Stimulated activated CD8-positive, alpha-beta memory T cell treated with anti-CD3 and anti-CD28 coated beads, Interleukin-4, amount 100 ng/mL, for 4 hours (primary cell): ENCODE measurements around the gene CACNA1F.

ENCODE experiments used
- DNase-seq, 2 donors: peaks; one replicate each; pipeline ENCODE4 v3.0.0-alpha.2; 2020; ENCODE audit warnings: low read depth in 2 of 2, low spot score in 1 of 2

CACNA1F gene

DNA sequence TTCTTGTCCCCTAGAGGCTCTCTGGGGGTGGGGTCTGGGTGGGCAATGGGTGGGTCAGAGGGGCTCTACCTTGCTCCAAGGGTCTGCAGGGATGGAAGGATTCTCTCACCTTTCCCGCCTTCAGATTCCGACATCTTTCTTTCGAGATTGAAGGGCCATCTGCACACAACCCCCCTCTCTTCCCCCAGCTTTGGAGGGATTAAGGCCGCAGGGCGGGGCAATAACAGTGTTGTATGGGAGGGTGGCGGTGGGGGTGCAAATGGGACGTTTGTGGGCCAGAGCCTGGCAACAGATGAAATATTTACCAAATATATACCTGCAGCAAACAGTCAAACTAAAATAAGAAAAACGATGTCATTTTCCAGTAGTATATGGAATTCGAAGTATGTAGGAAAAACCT lies at the start of gene CACNA1F:
CACNA1F (minus strand) TSS at position 165 of the 400 bp plus-strand sequence; CDS start at position 134, 31 bp downstream.
- DNase-seq: no peak

DNA sequence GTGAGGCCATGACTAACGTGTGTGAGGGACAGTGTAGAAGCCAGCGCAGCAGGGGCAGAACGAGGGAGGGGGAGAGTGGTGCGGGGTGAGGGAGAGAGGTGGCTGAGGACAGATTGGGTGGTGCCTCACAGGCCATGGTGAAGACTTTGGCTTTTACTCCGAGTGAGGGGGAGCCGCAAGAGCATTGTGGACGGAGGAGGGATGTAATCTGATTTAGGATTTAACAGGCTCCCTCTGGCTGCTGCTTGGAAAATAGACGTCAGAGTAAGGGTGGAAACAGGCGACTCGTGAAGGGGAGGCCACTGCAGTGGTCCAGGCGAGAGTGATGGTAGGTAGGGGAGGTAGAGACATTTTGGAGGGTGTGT lies 49.5 kb upstream of the CACNA1F start:
- DNase-seq: no peak

DNA sequence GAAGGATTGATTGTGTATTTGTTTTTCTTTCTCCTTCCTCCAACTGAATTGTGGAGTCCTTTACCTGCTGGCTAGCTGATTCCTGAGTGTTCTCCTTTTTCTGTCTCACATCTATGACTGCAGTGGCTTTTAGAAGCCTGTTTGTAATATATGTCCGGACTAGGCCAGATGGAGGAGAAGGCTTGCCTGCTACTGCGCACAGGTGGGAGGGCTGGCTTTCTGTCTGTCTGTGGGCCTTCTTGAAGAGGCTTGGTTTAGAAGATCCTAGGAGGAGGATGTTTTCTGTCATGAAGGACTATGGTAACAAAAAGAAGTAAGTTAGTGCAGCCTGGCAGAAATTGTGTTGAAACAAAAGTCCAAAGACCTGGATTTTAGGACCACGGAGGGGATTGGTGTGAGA lies 44.9 kb upstream of the CACNA1F start:
- no peak for DNase-seq

DNA sequence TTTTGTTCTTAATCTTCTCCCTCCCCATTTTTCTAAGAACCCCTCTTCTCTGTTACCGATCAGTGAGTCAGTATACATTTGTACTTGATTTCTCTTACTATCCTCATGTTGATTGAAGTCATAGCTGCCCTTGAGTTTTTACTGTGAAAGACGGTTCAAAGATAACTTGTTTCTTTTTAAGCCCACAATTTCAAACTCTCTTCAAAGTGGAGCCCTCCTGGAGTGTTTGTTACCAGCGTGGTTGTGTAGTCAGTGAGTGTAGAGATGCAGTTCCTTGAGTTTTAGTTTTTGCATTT lies 44.3 kb upstream of the CACNA1F start:
- no peak for DNase-seq

DNA sequence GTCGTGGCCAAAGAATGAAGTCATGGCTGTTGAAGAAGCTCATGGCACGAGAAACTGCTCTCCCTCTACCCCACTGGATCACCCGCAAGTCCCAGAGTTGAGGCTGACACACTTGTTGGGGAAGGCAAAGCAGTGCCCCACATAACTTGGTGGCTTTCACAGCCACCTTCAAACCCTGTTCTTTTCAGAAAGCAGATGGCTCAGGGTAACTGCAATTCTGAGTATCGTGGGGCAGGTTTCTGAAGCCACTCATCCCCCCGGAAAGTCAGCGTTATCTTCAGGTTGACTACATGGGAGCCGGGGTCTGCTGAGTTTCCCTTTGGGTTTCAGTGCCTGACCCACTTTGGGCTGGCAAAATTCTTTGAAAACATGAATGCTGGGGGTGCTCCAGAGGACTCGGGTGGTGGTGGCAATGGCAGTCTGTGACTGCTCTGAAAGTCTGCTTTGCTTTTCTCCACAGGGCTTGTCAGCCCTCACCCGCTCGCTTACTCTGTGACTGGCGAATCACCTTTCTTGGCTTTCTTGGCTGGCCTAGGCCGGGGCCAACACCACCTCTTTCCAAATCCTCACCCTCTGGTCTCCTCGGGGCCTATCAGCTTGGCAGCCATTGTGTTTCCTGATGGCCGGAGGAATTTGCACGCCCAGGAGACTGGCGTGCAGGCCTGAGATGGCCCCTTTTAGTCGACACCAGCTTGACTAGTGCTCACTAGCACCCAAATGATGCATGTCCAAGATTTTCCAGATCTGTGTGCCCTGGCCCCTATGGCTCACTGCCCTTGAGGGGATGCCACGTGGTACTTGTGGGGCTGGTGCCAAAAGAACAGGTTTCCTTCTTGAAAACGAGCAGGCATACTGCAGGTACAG lies 43.8 kb upstream of the CACNA1F start:
- DNase-seq: no peak

DNA sequence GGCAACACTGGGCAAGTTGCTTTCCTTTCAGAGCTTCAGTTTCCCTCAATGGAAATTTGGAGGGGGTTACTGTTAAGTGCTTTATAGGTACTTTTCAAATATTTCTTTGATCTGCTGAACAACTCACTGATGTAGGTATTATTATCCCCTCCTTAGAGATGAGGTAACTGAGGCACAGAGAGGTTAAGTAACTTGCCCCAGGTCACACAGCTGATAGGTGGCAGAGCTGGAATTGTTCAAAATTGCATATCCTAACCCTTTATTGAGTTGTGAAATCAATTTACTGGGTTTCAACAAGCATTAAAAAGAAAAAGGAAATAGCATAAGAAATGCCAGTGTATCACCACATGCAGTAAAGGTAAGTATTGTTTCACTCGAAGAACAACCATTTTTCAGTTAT lies 43.1 kb upstream of the CACNA1F start:
- DNase-seq: no peak

DNA sequence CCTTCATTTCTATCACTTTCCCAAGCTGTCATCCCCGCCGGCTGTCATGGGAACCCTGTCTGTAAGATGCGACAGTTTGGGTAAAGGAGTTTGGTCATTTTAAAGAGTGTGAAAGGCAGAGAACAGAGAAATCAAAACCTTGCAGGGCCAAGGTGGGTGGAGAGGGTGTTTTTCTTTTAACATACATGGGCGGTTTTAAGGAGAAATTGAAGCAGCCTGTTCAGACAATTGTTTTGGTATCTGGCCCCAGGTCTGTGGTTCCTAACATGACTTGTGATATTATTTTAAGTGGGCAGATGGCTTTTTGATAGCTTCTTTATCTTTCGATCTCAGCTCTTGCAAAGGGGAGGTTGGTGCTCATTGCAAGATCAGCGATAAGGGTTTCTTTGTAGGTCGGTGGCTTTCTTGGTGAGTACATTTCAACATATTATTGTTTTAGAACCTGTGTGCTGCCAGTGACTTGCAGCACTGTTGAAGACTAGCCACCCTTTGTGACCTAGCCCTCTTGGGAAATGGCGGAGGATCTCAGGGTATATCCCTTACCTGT lies 40.1 kb upstream of the CACNA1F start:
- no peak for DNase-seq

DNA sequence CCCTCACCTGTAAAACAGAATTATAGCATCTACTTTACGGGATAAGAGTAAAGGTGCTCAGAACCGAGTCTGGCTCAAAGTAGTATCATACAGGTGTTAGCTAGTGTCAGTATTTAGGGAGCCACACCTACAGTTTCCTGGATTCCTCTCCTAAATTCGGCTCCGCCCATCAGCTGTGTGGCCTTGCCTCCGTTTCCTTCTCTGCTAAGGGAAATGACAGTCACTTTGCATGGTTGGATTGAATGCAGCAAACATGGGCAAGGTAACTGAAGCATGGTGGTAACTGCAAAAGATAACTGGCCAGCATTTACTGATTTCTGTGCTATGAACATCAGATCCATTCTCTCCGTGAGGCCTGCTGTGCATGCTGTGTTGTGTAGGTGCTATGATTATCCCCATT lies 39.3 kb upstream of the CACNA1F start:
- no peak for DNase-seq

DNA sequence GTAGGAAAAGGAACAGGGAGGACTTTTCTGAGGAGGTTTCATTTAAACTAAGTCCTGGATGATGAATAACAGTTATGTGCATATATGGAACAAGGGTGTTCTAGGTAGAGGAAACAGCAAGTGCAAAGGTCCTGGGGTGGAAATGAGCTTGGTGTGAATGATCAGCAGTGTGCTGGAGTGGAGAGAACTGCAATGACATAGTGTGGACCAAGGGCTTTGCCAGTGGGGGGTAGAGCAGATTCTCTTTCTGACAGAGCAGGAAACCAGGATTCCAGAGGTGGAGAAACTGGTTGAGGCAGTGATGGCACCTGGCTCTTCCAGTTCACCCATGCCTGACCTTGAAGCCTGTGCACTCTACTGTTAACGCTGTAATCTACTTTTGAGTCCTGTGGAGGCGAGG lies 38.2 kb upstream of the CACNA1F start:
- DNase-seq: no peak

DNA sequence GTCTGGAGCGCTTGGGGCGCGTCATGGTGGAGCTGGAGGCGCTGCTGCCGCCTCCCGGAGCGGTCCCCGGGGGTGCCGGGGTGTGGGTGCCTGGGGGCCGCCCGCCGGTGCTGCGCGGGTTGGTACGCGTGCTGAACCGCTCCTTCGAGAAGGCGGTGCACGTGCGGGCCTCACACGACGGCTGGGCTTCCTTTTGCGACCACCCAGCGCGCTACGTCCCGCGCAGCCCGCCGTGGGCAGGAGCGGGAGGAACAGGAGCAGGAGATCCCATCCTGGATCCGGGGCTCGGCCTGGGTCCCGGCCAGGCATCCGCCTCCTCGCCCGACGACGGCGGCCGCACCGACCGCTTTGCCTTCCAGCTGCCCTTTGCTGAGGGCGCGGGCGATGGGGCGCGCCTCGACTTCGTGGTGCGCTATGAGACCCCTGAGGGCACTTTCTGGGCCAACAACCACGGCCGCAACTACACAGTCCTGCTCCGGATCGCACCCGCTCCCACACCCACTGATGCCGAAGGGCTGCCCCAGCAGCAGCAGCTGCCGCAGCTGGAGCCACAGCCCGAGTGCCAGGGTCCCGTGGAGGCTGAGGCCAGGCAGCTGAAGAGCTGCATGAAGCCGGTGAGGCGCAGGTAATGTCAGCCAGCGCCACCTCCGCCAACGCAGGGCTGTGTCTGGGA lies 37.2 kb upstream of the CACNA1F start:
- DNase-seq: no peak

DNA sequence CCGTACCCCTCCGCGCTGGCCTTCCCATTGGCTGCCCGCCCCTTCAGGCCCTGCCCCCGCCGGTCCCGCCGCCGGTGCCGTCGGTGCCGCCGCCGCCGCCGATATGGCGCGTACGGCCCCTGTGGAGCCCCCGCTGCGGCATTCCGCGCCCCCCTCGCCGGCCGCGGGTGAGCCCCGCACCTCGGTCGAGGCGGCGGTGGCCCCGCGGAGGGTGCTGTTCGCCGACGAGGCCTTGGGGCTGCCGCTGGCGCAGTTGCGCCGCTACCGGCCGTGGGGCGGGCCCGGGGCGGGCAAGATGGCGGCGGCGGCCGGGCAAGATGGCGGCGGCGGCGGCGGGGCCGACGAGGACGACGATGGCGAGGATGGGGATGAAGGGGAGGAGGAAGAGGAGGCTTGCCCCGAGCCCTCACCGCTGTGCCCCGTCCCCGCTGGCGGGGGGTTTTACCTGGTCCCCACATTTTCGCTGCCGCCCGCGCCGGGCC lies 36.7 kb upstream of the CACNA1F start, which contains the start of gene PPP1R3F:
PPP1R3F (plus strand) TSS at position 27 of the 482 bp plus-strand sequence; CDS start at position 104, 77 bp downstream.
- DNase-seq: no peak

DNA sequence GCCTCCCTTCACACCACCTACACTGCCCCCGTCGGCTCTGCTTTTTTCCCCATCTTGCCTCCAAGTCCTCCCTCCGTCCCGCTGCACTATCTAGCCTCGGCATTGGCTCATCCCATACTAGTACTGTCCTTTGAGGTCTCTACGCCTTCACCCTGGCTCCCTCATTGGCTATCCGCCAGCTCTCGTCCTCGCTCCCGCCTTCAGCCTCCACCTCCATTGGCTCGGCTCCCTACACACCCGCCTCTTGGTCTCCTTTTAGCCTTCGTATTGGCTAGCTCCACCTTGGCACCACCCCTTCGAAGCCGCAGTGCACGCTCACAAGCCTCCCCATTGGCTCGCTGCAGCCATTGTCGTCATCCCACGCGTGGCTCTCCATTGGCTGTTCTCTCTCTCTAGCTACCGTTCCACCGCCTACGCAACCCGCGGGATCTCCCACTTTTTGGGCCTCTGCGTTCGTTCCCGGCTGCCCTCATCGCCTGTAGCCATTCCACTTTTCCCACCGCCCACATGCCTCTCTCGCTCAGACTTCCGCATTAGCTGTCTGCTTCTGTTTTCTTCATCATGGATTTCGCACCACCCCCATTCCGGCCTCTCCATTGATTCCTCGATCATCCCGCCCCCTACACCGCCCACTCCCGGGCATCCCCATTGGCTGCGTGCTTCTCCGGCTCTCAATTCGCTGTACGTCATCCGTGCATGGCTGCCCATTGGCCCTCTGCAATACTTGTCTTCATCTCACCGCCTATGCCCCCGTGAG lies 36.0 kb upstream of the CACNA1F start:
- DNase-seq: peak; percentile 85 to 92

DNA sequence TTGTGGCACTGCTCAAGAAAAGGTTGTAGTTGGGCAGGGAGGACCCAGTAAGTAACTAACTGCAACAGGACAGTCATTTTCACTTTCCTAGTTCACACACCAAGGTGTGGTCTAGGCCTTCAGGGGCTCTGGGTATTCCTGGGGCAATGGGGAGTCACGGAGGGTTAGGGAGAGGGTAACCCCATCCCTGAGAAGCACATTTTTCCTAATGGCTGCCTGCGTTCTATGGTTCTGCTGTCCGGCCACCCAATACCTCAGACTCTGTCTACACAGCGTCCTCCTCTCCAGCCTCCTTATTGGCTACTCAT lies 35.5 kb upstream of the CACNA1F start:
- DNase-seq: no peak

DNA sequence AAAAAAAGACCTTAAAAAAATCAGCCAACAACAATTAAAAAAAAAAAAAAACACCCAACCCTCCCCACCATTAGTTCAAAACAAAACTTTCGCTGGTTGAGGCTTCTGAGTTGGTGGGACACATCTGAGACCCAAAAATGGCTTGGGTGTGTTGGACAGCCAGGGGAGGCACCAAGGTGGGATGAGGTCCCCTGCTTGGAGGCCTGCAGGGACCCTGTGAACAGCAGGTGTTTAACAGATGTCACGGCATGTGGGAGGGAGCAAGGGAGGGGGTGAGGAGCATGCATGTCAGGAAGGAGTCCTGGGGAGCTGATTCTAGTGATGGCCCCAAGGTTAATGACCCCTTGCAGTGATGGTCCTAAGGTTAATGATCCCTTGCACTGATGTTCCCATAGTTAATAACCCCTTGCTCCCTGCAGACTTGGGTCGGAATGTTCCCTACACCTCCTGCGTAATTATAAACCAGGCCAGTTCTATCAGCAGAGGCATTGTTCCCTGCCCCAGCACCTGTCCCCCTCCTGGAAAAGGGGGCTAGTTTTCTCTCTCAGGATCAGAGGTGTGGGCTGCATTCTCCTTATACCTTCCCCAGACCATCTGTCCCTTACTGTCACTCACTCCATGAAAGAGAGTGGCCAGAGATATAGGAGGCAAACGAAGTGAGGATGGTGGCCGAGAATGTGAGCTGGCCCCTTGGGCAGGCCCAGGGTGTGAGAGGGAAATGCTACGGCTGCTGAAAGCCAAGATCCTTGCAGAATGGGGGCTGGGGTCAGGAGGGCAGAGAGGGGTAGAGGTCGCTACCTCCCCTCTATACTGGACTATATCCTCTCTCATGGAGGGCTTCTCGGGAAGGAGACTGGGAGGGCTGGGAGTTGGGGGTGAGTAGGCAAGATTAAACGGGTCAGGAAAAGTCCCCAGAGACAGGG lies 33.6 kb upstream of the CACNA1F start:
- no peak for DNase-seq

DNA sequence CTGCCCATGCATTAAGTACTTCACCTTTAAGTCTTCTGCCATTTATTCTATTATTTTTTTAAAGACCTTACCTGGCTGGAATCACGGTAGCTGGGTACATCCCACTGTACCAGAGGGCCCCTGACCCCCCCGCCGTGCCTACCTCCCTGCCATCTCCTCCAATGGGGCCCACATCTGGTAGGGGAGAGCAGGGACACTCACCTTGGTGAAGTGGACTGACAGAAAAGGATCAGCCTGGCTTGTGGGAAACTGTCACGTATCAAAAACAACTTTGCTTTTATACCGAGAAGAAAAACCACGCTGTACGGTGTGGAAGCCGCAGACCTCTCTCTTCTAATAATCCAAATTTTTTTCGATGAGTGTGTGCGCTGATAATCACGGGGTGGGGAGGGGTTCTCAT lies 31.3 kb upstream of the CACNA1F start, which contains the start of gene FOXP3:
FOXP3 (minus strand) TSS at position 251 of the 400 bp plus-strand sequence. CDS start 6,205 bp downstream, outside the sequence.
- DNase-seq: no peak

DNA sequence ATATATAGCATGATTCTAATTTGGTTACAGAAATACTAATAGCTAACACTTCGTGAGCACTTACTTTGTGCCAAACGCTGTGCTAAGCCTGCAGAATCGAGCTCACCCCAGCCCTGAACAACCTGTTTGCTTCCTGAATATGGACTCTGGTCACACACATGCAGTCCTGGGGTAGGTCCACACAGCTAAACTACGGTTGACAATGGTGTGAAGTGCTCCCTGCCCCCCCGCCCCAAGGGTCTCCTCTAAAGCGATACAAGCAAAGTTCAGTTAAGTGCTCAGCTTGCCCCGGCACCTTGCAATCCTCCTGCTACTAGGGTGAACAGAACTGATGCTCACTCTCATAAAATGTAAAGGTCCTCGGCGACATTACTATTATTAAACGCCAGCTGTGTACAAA lies 30.5 kb upstream of the CACNA1F start:
- no peak for DNase-seq

DNA sequence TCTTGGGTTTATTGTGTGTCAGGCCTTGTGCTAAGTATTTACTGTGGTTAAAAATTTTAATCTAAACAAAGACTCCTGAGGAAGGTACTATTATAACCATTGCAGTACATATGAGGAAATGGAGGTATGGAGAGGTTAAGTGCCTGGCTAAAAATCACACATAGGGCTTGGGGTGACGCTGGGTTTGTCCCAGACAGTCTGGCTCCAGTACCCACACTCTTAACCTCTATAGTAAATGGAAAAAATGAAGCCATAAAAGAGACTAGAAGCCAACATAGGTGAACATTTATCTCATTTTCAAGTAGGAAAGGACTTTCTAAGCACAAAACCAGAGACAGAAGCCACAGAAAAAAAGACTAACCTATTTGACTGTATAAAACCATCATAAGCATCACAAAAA lies 29.5 kb upstream of the CACNA1F start:
- DNase-seq: no peak

DNA sequence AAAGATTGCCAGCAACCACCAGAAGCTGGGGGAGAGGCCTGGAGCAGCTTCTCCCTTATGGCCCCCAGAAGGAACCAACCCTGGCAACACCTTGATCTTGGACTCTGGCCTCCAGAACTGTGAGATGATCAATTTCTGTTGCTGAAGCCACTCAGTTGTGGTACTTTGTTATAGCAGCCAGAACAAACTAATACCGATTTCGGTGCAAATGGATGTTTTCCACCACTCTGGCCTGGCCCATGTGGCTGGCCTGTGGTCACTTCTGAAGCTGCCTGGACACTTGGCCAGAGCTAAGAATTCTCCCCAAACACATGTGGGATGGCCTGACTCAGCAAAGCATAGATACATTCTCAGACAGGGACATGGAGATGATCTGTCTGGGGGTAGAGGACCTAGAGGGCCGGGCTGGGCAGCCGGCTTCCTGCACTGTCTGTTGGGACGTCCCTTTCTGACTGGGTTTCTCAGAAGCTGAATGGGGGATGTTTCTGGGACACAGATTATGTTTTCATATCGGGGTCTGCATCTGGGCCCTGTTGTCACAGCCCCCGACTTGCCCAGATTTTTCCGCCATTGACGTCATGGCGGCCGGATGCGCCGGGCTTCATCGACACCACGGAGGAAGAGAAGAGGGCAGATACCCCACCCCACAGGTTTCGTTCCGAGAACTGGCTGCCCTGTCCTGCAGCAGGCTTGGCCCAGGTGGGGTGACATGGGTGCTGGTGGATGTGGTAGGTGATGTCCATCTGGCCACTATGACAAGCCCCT lies 27.3 kb upstream of the CACNA1F start:
- DNase-seq: no peak

DNA sequence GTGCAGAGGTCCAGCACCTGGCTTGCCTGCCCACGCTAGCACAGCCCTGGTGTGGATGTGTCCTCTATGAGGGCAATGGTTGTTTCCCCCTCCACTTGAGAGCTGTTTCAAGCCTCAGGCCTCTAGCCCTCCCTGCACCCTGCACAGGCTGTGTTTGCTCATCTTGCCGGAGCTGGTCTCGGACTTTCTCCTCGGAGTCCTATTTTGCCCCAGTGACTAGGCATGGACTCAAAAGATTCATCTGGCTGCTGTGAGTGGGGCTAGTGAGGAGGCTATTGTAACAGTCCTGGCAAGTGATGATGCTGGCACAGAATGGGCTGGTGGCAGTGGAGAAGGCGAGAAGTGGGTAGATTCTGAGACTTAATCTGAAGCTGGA lies 25.6 kb upstream of the CACNA1F start:
- no peak for DNase-seq
